Measurements from ENCODE around the gene CCDC33. TPM values are rescaled to one million over a fixed set of nuclear protein-coding genes. Genes with fewer than 3 reads are reported as not detected.

Gene CCDC33
- total RNA-seq, 4 donors from 2014 or later = 0.13 TPM; not detected in 3

GRCh38 chr15:74270155-74270554 lies 34.0 kb downstream of the CCDC33 start:
- intact Hi-C loops (cut with DNase I) = no loop called here
- Histone ChIP-seq H3K27me3 (no peaks in the 10 kb centered on the region), H3K4me1 (no peaks in the 10 kb centered on the region), H3K27ac (no peak overlapping the region), H3K36me3 (no peaks in the 10 kb centered on the region), H3K4me3 (replicated peaks in 1 of 3) (no peak overlapping the region), H3K9me3 (no peaks in the 10 kb centered on the region)
- 90 to 91% methylated on average over 6 of the region's 6 CpGs for WGBS, 2 donors
- no peak for DNase-seq
- TF ChIP-seq POLR2A (IDR thresholded peaks at IDR 0.05) (no peak), CTCF (IDR thresholded peaks at IDR 0.05) (no peak)

GRCh38 chr15:74270854-74271520 lies 34.9 kb downstream of the CCDC33 start:
- Histone ChIP-seq H3K4me1 (no peaks in the 10 kb centered on the region), H3K4me3 (replicated peaks in 1 of 3) (no peak overlapping the region), H3K27ac (no peak overlapping the region), H3K36me3 (no peaks in the 10 kb centered on the region), H3K27me3 (no peaks in the 10 kb centered on the region), H3K9me3 (no peaks in the 10 kb centered on the region)
- WGBS, 2 donors = 33 to 36% methylated on average over 14 of the region's 14 CpGs
- TF ChIP-seq CTCF (IDR thresholded peaks at IDR 0.05) (no peak), POLR2A (IDR thresholded peaks at IDR 0.05) (no peak)
- no peak for DNase-seq
- intact Hi-C loops (cut with DNase I) = no loop called here

- no peak overlapping the region for H3K27ac ChIP-seq
- TF ChIP-seq POLR2A (IDR thresholded peaks at IDR 0.05) (no peak), CTCF (IDR thresholded peaks at IDR 0.05) (no peak)
- H3K4me1 ChIP-seq = no peaks in the 10 kb centered on the region
- no peaks in the 10 kb centered on the region for H3K27me3 ChIP-seq
- H3K36me3 ChIP-seq = no peaks in the 10 kb centered on the region
- no peaks in the 10 kb centered on the region for H3K9me3 ChIP-seq
- intact Hi-C loops (cut with DNase I) = no loop called here
- H3K4me3 ChIP-seq (replicated peaks in 1 of 3) = no peak overlapping the region
- no peak for DNase-seq
- 86 to 96% methylated on average over 10 of the region's 10 CpGs for WGBS, 2 donors
Observed at GRCh38 chr15:74272812-74273211, 36.7 kb downstream of the CCDC33 start.

GRCh38 chr15:74274470-74275038 lies 38.4 kb downstream of the CCDC33 start:
- DNase-seq = no peak
- 75 to 90% methylated on average over 2 of the region's 3 CpGs for WGBS, 2 donors
- Histone ChIP-seq H3K9me3 (no peaks in the 10 kb centered on the region), H3K4me1 (no peaks in the 10 kb centered on the region), H3K4me3 (replicated peaks in 1 of 3) (no peak overlapping the region), H3K27ac (no peak overlapping the region), H3K36me3 (no peaks in the 10 kb centered on the region), H3K27me3 (no peaks in the 10 kb centered on the region)
- TF ChIP-seq POLR2A (IDR thresholded peaks at IDR 0.05) (no peak), CTCF (IDR thresholded peaks at IDR 0.05) (no peak)
- intact Hi-C loops (cut with DNase I) = no loop called here

- 92 to 97% methylated on average over 4 to 6 of the region's 6 CpGs for WGBS, 2 donors
- Histone ChIP-seq H3K27me3 (no peaks in the 10 kb centered on the region), H3K27ac (no peak overlapping the region), H3K4me1 (no peaks in the 10 kb centered on the region), H3K36me3 (no peaks in the 10 kb centered on the region), H3K4me3 (replicated peaks in 1 of 3) (no peak overlapping the region), H3K9me3 (no peaks in the 10 kb centered on the region)
- intact Hi-C loops (cut with DNase I) = no loop called here
- DNase-seq = no peak
- TF ChIP-seq POLR2A (IDR thresholded peaks at IDR 0.05) (no peak), CTCF (IDR thresholded peaks at IDR 0.05) (no peak)
Observed at GRCh38 chr15:74275957-74276356, 39.8 kb downstream of the CCDC33 start.
